Measurements from ENCODE around the gene ENTPD6. TPM values are rescaled to one million over a fixed set of nuclear protein-coding genes. Genes with fewer than 3 reads are reported as not detected.

Gene ENTPD6
- total RNA-seq, 1 donor from 2014 or later, result 117 TPM

DNA sequence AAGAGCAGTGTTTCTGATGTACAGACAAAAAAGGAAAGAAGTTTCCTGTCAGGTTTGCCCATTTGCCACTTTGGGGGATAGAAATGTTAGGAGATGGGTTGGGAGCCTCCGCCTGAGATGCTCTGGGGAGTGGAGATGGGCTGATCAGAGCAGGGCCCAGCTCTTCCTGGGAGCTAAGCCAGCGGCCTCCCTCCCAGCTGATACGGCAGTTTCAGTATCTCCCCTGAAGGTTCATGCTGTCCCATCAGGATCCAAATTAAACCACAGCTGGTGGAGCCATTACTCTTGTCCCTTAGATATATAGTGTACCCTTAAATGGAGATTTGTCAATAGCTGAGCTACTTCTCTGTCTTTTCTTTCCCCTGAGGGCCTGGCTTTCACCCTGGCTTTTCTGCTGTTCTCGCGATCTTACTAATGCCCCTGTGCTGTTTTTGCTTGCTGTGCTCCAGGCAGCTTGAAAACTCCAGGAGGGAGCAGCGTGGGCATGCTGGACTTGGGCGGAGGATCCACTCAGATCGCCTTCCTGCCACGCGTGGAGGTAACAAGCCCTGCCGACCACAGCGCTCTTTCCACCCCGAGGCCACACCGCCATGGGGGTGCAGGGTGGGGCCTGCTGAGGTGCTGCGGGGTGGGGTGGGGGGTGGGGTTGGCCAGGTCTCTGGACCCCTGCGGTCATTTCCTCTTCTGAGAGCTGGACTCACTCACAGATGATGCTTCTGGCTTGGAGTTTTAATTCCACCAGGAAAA is 20.9 kb downstream of the ENTPD6 start:
- H3K27me3 ChIP-seq (ENCODE audit: control insufficient read depth, insufficient read depth, low read length), result no peaks in the 10 kb centered on the region
- H3K4me3 ChIP-seq (ENCODE audit: low read depth, low read length), result no peak overlapping the region
- DNase-seq (ENCODE audit: low read depth) (no peak), FAIRE-seq (no peak)
- H3K36me3 ChIP-seq (ENCODE audit: control insufficient read depth, insufficient read depth, low read length), result peaks cover 38% of the 10 kb centered on the region
- TF ChIP-seq, protein P1, sequence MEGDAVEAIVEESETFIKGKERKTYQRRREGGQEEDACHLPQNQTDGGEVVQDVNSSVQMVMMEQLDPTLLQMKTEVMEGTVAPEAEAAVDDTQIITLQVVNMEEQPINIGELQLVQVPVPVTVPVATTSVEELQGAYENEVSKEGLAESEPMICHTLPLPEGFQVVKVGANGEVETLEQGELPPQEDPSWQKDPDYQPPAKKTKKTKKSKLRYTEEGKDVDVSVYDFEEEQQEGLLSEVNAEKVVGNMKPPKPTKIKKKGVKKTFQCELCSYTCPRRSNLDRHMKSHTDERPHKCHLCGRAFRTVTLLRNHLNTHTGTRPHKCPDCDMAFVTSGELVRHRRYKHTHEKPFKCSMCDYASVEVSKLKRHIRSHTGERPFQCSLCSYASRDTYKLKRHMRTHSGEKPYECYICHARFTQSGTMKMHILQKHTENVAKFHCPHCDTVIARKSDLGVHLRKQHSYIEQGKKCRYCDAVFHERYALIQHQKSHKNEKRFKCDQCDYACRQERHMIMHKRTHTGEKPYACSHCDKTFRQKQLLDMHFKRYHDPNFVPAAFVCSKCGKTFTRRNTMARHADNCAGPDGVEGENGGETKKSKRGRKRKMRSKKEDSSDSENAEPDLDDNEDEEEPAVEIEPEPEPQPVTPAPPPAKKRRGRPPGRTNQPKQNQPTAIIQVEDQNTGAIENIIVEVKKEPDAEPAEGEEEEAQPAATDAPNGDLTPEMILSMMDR (IDR thresholded peaks at IDR 0.05; ENCODE audit: insufficient read depth, low read length, severe bottlenecking), result no peak

DNA sequence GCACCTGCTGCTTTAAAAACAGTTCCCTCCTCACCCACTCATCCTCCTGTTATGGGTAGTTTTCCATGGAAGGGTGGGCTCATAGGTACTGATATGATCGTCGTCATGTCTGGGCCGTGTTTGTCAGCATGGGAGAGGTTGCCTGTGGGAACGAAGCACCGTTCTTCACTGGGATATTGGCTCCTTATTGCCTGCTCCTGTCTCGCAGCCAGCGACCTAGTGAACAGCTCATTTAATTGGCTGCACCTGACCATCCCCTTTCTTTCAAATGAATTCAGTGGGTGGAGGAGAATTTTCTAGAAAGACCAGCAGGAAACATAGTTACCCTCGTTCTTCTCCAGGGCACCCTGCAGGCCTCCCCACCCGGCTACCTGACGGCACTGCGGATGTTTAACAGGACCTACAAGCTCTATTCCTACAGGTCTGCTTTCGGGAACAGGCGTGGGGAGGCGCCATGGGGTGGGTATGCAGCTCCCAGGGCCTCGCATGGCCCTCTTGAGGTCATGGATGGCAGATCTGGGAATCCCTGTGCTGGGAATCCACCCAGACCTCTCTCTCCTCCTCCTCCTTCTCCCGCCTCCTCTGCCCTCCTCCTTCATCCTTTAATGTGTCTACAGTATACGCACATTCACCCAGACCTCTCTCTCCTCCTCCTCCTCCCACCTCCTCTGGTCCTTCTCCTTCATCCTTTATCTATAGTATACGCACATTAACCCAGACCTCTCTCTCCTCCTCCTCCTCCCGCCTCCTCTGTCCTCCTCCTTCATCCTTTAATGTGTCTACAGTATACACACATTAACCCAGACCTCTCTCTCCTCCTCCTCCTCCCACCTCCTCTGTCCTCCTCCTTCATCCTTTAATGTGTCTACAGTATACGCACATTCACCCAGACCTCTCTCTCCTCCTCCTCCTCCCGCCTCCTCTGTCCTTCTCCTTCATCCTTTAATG is 21.9 kb downstream of the ENTPD6 start:
- TF ChIP-seq, protein P1 (IDR thresholded peaks at IDR 0.05; ENCODE audit: insufficient read depth, low read length, severe bottlenecking), result no peak
- Histone ChIP-seq H3K4me3 (ENCODE audit: low read depth, low read length) (no peak overlapping the region), H3K27me3 (ENCODE audit: control insufficient read depth, insufficient read depth, low read length) (no peaks in the 10 kb centered on the region), H3K36me3 (ENCODE audit: control insufficient read depth, insufficient read depth, low read length) (peaks cover 32% of the 10 kb centered on the region)
- FAIRE-seq, result no peak
- no peak for DNase-seq (ENCODE audit: low read depth)

DNA sequence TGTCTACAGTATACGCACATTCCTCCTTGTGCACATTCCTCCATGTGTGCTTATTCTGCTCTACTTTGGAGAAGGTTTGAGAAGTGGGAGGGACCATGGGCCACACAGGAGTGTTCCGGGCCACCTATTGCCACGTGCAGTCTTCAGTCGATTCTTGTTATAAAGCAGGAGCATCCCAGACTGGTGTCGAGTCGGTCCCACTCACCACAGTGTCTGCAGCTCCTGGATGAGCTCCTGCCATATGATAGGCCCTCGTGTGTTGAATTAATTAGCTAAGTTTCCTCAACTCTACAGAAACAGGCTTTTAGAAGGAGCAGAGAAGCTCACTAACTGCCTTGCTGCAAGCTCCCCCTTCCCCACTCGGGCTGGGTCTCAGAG is 22.6 kb downstream of the ENTPD6 start:
- DNase-seq (ENCODE audit: low read depth), result no peak
- FAIRE-seq, result peak; percentile 64
- no peak overlapping the region for H3K4me3 ChIP-seq (ENCODE audit: low read depth, low read length)
- TF ChIP-seq, protein P1 (IDR thresholded peaks at IDR 0.05; ENCODE audit: insufficient read depth, low read length, severe bottlenecking), result no peak
- peaks cover 30% of the 10 kb centered on the region for H3K36me3 ChIP-seq (ENCODE audit: control insufficient read depth, insufficient read depth, low read length)
- no peaks in the 10 kb centered on the region for H3K27me3 ChIP-seq (ENCODE audit: control insufficient read depth, insufficient read depth, low read length)

DNA sequence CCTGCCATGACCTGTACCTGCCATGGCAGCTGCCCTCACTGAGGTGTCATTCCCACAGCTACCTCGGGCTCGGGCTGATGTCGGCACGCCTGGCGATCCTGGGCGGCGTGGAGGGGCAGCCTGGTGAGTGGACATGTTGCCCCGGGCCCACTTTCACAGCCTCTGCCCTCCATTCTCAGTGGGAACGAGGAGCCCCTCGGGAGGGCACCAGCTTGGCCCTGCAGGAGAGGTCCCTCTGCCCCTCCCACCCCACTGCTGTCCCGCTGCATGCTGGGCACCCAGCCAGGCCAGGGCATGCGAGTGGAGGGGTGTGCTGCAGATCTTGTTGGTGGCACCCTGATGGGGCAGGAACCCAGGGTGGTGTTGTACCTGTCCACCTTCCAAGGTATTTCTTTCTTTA is 23.0 kb downstream of the ENTPD6 start:
- Histone ChIP-seq H3K36me3 (ENCODE audit: control insufficient read depth, insufficient read depth, low read length) (peaks cover 26% of the 10 kb centered on the region), H3K4me3 (ENCODE audit: low read depth, low read length) (no peak overlapping the region), H3K27me3 (ENCODE audit: control insufficient read depth, insufficient read depth, low read length) (no peaks in the 10 kb centered on the region)
- FAIRE-seq (no peak), DNase-seq (ENCODE audit: low read depth) (no peak)
- TF ChIP-seq, protein P1 (IDR thresholded peaks at IDR 0.05; ENCODE audit: insufficient read depth, low read length, severe bottlenecking), result no peak

DNA sequence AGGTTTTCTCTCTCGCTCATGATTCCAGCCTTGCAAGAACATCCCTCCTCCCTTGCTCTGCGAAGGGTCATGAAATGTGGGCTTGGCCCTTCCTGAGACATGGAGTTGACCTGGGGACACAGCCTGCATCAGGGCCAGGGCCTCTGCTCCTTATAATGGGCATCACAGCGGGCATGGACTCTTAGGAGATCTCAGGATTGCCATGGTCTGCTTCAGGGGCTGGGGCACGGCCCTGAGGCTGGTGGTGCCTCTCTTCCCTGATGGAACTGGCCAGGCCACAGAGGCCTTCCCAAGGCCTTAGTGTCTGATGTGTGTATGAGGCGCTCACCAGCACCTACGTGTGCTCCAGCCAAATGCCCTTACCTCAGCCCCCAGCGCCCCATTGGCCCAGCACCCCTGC is 23.9 kb downstream of the ENTPD6 start:
- no peak for DNase-seq (ENCODE audit: low read depth)

More for the DNA sequence above, 23.9 kb downstream of the ENTPD6 start:
- no peak for FAIRE-seq
- Histone ChIP-seq H3K36me3 (ENCODE audit: control insufficient read depth, insufficient read depth, low read length) (peaks cover 26% of the 10 kb centered on the region), H3K4me3 (ENCODE audit: low read depth, low read length) (no peak overlapping the region), H3K27me3 (ENCODE audit: control insufficient read depth, insufficient read depth, low read length) (no peaks in the 10 kb centered on the region)
- TF ChIP-seq, protein P1 (IDR thresholded peaks at IDR 0.05; ENCODE audit: insufficient read depth, low read length, severe bottlenecking), result no peak

Measured in bronchial epithelial cell (primary cell).